K562 (cell line): ENCODE measurements around the gene IRAK2. TPM values are rescaled to one million over a fixed set of nuclear protein-coding genes. Genes with fewer than 3 reads are reported as not detected.
A peak's percentile ranks its signal among the peaks of the same experiment; 100 is the strongest.

Experiments
- BDP1 ChIP-seq: IDR thresholded peaks from 3 replicates; pipeline ENCODE4 v1.6.1; 2011; ENCODE audit not compliant: insufficient read length, insufficient read depth
- BRF1 ChIP-seq: IDR thresholded peaks from 3 replicates; pipeline ENCODE4 v1.6.1; 2011; ENCODE audit warnings: borderline replicate concordance, mild to moderate bottlenecking; ENCODE audit not compliant: insufficient read length; ENCODE audit errors: extremely low read depth
- CHD4 ChIP-seq: fragments of 200-600 bp; sonication (generic); IDR thresholded peaks from 3 replicates; pipeline ENCODE4 v1.6.1; 2012; ENCODE audit warnings: low read depth, mild to moderate bottlenecking, mixed read lengths, low read length, inconsistent platforms; ENCODE audit not compliant: insufficient read depth, insufficient replicate concordance, poor library complexity, severe bottlenecking
- ELF2 ChIP-seq: fragments of 250-450 bp; sonication (Bioruptor Pico); IDR thresholded peaks from 2 replicates; pipeline ENCODE4 v1.5.0; 2021; ENCODE audit warnings: mild to moderate bottlenecking
- ETS2 ChIP-seq: IDR thresholded peaks from 2 replicates; pipeline ENCODE4 v1.6.1; 2016; ENCODE audit warnings: borderline replicate concordance, missing genetic modification characterization, mild to moderate bottlenecking, moderate library complexity, missing compliant biosample characterization; ENCODE audit not compliant: poor library complexity, severe bottlenecking
- HDAC6 ChIP-seq: IDR thresholded peaks from 2 replicates; pipeline ENCODE4 v1.6.1; 2012; ENCODE audit warnings: low read depth, mild to moderate bottlenecking, control low read depth, inconsistent platforms, low read length, moderate library complexity
- HNRNPL ChIP-seq: fragments of 200-400 bp; formaldehyde crosslinking; IDR thresholded peaks from 2 replicates; pipeline ENCODE4 v1.6.1; 2017; ENCODE audit warnings: low read depth, mild to moderate bottlenecking, low read length
- KAT8 ChIP-seq: fragments of 450-650 bp; IDR thresholded peaks from 2 replicates; pipeline ENCODE4 v1.6.1; 2016; ENCODE audit warnings: low read depth, mild to moderate bottlenecking
- KHSRP ChIP-seq: fragments of 450-650 bp; IDR thresholded peaks from 2 replicates; pipeline ENCODE4 v1.6.1; 2017
- NFRKB ChIP-seq: fragments of 450-650 bp; IDR thresholded peaks from 2 replicates; pipeline ENCODE4 v1.6.1; 2016; ENCODE audit warnings: low read depth
- RB1 ChIP-seq: fragments of 450-650 bp; IDR thresholded peaks from 2 replicates; pipeline ENCODE4 v1.6.1; 2017; ENCODE audit warnings: low read depth, mild to moderate bottlenecking
- RBM17 ChIP-seq: fragments of 200-400 bp; formaldehyde crosslinking; IDR thresholded peaks from 2 replicates; pipeline ENCODE4 v1.6.1; 2017; ENCODE audit warnings: low read depth, mild to moderate bottlenecking, low read length, borderline replicate concordance
- ZKSCAN3 ChIP-seq: fragments of 250-450 bp; sonication (Bioruptor Pico); IDR thresholded peaks from 2 replicates; pipeline ENCODE4 v1.4.0; 2020
- polyA plus RNA-seq, 8 experiments: library from polyadenylated mRNA; depleted of rRNA in 4 of 8; stranded (reverse) in 5 of 8; unstranded in 3 of 8; fragments of >200 nt; fragmentation: Nextera tagmentation in 2 of 8; fragmentation: Illumina TruSeq in 1 of 8; extraction: Ambion mirVana in 2 of 8; extraction: Trizol in 1 of 8; gene quantifications; 2 replicates each; pipeline versions ENCODE4 v1.2.1 to v1.2.3, GENCODE V29; 2011 to 2014; ENCODE audit warnings: inconsistent platforms in 1 of 8, missing spikeins in 1 of 8
- total RNA-seq, 7 experiments: library from RNA; depleted of rRNA in 6 of 7; stranded (reverse); fragments of >200 nt in 6 of 7; fragmentation: Illumina TruSeq in 2 of 7; extraction: Trizol in 2 of 7; gene quantifications; 2 replicates each; pipeline versions ENCODE4 v1.2.1 to v1.2.3, GENCODE V29; 2011 to 2021; ENCODE audit warnings: low replicate concordance in 1 of 7
- TF ChIP-seq, protein P1 (sequence below): fragments of 250-450 bp; sonication (Bioruptor Pico); IDR thresholded peaks from 2 replicates; pipeline ENCODE4 v1.4.0; 2020; ENCODE audit warnings: mild to moderate bottlenecking, moderate library complexity
- TF ChIP-seq, protein P2 (sequence below): fragments of 450-650 bp; conservative IDR thresholded peaks from 2 replicates; pipeline ENCODE4 v1.6.1; 2016; ENCODE audit warnings: missing genetic modification characterization, low read depth, mild to moderate bottlenecking, control low read depth, missing compliant biosample characterization
- TF ChIP-seq, protein P3 (sequence below): fragments of 450-650 bp; formaldehyde crosslinking; IDR thresholded peaks from 2 replicates; pipeline ENCODE4 v1.4.0; 2020; ENCODE audit warnings: mild to moderate bottlenecking, moderate library complexity
- TF ChIP-seq, protein P4 (sequence below): fragments of 250-450 bp; sonication (Bioruptor Pico); IDR thresholded peaks from 2 replicates; pipeline ENCODE4 v1.5.0; 2021; ENCODE audit warnings: mild to moderate bottlenecking, moderate library complexity

The IRAK2 gene
- total and polyA plus RNA-seq, 9 of the 15 experiments (the other 6 are each of a cell fraction or from before 2014, with no cell fraction given): 0.42 to 4.4 (median 2.7) TPM

DNA sequence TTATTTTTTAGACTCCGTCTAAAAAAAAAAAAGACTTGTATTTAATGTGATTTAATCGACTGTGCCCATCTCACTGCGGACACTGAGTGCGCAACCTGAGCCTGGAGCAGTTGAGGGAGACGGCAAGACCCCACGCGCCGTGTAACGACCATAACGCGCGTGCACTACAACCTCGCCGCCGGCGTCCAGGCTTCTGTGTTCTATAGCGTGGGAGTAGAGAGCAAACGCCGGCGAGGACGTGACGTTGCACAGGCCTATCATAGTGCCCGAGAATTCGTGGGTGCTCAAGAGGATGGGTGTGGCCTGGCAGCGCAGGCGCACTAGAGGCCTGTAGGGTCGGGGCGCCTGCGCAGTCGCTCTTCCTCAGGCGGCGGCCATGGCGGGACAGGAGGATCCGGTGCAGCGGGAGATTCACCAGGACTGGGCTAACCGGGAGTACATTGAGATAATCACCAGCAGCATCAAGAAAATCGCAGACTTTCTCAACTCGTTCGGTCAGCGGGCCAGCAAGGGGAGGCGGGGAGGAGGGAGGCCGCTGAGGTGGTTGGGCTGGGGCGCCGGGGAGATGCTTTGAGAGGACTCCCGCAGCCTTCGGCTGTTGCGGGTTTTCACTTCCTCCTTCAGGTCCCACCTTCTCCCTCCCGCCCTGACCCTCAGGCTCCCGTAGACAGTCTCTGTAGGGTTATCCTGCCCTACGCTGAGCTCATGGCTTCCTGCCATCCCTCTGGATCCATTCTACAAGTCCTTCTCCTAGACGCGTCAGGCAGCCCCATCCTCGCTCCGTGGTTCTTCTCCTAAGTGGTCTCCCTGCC is 49.2 kb upstream of the IRAK2 start, which contains the start of gene BRK1 (continued):
- TF ChIP-seq RBM17: no peak
- 0 out of 2 replicates have a peak, but pooled peaks have one; percentile 66 for TF ChIP-seq RB1
- TF ChIP-seq ETS2 (tag): no peak
- TF ChIP-seq NFRKB: peak; percentile 68; the same call in 1 of the 2 replicates
- TF ChIP-seq HDAC6: no peak
- TF ChIP-seq, protein P1, sequence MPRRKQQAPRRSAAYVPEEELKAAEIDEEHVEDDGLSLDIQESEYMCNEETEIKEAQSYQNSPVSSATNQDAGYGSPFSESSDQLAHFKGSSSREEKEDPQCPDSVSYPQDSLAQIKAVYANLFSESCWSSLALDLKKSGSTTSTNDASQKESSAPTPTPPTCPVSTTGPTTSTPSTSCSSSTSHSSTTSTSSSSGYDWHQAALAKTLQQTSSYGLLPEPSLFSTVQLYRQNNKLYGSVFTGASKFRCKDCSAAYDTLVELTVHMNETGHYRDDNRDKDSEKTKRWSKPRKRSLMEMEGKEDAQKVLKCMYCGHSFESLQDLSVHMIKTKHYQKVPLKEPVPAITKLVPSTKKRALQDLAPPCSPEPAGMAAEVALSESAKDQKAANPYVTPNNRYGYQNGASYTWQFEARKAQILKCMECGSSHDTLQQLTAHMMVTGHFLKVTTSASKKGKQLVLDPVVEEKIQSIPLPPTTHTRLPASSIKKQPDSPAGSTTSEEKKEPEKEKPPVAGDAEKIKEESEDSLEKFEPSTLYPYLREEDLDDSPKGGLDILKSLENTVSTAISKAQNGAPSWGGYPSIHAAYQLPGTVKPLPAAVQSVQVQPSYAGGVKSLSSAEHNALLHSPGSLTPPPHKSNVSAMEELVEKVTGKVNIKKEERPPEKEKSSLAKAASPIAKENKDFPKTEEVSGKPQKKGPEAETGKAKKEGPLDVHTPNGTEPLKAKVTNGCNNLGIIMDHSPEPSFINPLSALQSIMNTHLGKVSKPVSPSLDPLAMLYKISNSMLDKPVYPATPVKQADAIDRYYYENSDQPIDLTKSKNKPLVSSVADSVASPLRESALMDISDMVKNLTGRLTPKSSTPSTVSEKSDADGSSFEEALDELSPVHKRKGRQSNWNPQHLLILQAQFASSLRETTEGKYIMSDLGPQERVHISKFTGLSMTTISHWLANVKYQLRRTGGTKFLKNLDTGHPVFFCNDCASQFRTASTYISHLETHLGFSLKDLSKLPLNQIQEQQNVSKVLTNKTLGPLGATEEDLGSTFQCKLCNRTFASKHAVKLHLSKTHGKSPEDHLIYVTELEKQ (CRISPR knock-in tag): no peak
- TF ChIP-seq, protein P2, sequence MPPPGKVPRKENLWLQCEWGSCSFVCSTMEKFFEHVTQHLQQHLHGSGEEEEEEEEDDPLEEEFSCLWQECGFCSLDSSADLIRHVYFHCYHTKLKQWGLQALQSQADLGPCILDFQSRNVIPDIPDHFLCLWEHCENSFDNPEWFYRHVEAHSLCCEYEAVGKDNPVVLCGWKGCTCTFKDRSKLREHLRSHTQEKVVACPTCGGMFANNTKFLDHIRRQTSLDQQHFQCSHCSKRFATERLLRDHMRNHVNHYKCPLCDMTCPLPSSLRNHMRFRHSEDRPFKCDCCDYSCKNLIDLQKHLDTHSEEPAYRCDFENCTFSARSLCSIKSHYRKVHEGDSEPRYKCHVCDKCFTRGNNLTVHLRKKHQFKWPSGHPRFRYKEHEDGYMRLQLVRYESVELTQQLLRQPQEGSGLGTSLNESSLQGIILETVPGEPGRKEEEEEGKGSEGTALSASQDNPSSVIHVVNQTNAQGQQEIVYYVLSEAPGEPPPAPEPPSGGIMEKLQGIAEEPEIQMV (tag): no peak
- no peak for TF ChIP-seq KAT8
- no peak for TF ChIP-seq KHSRP
- no peak for TF ChIP-seq ZKSCAN3 (CRISPR knock-in tag)
- TF ChIP-seq ELF2 (CRISPR knock-in tag): no peak
- TF ChIP-seq, protein P3, sequence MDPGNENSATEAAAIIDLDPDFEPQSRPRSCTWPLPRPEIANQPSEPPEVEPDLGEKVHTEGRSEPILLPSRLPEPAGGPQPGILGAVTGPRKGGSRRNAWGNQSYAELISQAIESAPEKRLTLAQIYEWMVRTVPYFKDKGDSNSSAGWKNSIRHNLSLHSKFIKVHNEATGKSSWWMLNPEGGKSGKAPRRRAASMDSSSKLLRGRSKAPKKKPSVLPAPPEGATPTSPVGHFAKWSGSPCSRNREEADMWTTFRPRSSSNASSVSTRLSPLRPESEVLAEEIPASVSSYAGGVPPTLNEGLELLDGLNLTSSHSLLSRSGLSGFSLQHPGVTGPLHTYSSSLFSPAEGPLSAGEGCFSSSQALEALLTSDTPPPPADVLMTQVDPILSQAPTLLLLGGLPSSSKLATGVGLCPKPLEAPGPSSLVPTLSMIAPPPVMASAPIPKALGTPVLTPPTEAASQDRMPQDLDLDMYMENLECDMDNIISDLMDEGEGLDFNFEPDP (CRISPR knock-in tag): no peak
- no peak for TF ChIP-seq CHD4
- TF ChIP-seq BDP1: no peak
- TF ChIP-seq, protein P4, sequence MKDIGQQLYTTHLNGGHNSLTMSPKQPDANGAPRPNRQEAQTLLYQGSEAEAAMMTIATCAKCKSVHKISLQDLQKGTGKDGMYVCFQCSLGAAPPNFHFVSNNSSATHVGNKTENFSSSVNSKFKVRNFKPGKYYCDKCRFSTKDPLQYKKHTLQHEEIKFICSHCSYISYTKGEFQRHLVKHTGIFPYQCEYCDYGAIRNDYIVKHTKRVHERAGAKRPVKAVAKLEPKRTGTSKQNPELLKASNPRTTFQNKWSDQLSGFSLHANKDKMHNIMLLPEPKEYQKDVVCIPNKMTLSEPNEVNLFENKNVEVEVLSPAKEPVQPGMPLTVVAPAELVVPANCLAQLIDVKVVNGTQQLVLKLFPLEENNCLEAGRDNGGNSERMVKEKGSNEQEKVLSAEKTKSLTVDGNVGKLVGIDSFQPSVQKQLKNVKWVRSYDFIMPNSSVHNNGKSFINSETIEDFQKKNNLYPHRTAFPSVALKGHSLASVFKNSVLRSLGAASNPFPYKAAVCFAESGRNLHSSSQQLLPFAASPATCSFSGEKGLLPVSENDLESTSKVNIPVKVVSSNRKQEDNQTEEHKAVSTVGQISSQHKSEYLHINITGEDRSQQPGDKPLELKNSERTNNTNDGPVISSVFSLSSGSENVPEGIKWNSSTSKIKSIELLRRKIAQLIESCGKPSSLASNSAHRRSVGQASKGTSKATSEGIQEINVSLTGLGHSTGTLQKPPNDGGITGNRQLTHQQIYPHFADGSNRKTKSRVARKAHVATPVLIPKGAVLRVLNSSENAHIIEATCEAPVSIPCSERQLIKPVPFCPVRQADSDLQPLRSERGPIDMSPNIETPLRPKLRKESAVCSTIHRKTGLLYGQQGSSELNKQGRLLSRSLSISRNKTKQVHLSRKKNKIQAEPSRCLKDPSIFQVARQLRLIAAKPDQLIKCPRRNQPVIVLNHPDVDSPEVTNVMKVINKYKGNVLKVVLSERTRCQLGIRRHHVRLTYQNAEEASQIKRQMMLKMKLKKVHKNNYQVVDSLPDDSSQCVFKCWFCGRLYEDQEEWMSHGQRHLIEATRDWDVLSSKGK (CRISPR knock-in tag): no peak
- no peak for TF ChIP-seq HNRNPL
- TF ChIP-seq BRF1: no peak
